ENCODE results near the gene ZNF500.

ZNF500 gene

DNA sequence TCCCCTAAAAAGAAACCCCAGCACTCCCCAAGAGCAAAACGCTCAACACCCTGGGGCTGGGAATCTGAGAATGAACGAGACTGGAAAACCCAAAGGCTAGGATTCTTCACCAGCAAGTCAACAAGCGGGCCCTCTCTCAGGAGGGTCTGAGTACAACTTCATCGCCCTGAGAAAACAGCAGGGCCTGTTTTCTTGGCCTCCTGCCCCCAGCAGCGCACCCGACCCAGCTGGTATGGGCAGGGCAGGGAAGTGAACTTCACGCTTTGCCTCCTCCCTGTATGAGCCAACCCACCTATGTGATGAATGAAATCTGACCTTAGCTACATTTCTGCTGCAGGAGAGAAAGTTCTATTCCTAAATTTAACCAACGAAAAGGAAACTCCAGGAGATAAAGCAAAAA, 62.5 kb downstream of the ZNF500 start:
- Histone ChIP-seq H3K4ac (ENCODE audit: low read depth, low read length) (no peak overlapping the region), H4K12ac (ENCODE audit: low read depth, low read length) (no peak overlapping the region), H3K4me1 (ENCODE audit: control insufficient read depth in 1 of 2, insufficient read depth in 2 of 2, low read length in 2 of 2) (no peaks in the 10 kb centered on the region), H2AFZ (ENCODE audit: insufficient read depth, low read length, poor library complexity) (no peak overlapping the region), H2BK5ac (ENCODE audit: low read depth, low read length, poor library complexity) (no peak overlapping the region), H3K9me3 (ENCODE audit: insufficient read depth, low read depth, low read length) (peaks cover 3% of the 10 kb centered on the region), H3K79me2 (ENCODE audit: control insufficient read depth, insufficient read depth, low read length, poor library complexity) (no peaks in the 10 kb centered on the region), H2BK120ac (ENCODE audit: insufficient read depth, low read length, poor library complexity) (no peak overlapping the region), H3K27me3 (ENCODE audit: insufficient read depth, low read length) (no peaks in the 10 kb centered on the region), H3K23ac (ENCODE audit: low read length) (no peak overlapping the region), H3K36me3 (ENCODE audit: control insufficient read depth in 1 of 2, insufficient read depth in 2 of 2, low read length in 2 of 2) (peaks cover 44 to 50% of the 10 kb centered on the region in 2 experiments), H3K18ac (ENCODE audit: low read length) (no peak overlapping the region), H4K8ac (ENCODE audit: low read depth, low read length) (no peak overlapping the region), H2BK12ac (ENCODE audit: low read length) (no peak overlapping the region), H2AK5ac (ENCODE audit: low read length) (no peak overlapping the region), H3K27ac (ENCODE audit: low read depth, low read length) (no peak overlapping the region), H3K14ac (ENCODE audit: low read length) (no peak overlapping the region), H3K4me3 (ENCODE audit: low read depth, low read length) (no peak overlapping the region), H3K79me1 (ENCODE audit: low read length) (no peaks in the 10 kb centered on the region), H3K9ac (ENCODE audit: low read length) (no peak overlapping the region), H3K4me2 (ENCODE audit: low read length) (no peak overlapping the region), H4K91ac (ENCODE audit: low read depth, low read length) (no peak overlapping the region)
- WGBS (ENCODE audit: extremely low coverage, insufficient coverage, insufficient read length) = no CpG with 5 or more reads among the region's 8 CpGs
- DNase-seq = no peak

DNA sequence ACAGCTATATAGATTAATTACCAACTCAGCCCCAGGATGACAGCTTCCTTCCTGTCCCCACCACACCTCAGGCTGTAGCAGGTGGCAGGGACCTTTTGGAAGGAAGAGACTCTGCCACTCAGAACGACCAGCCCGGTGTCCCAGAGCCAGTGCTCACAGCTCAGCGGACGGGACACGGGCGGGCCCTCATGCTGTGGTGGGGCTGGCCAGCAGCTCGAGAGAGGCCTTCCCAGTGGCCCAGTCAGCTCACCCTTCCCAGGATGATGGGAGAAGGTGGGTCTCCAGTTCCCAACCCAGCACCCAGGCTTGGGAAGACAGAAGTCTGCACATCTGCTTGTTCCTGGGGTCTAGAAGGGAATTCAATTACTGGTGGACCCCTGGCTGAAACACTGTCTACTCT, 63.1 kb downstream of the ZNF500 start:
- Histone ChIP-seq H3K27ac (ENCODE audit: low read depth, low read length) (no peak overlapping the region), H3K4ac (ENCODE audit: low read depth, low read length) (no peak overlapping the region), H3K79me2 (ENCODE audit: control insufficient read depth, insufficient read depth, low read length, poor library complexity) (no peaks in the 10 kb centered on the region), H2AK5ac (ENCODE audit: low read length) (no peak overlapping the region), H3K23ac (ENCODE audit: low read length) (no peak overlapping the region), H3K27me3 (ENCODE audit: insufficient read depth, low read length) (no peaks in the 10 kb centered on the region), H3K9me3 (ENCODE audit: insufficient read depth, low read depth, low read length) (peaks cover 3% of the 10 kb centered on the region), H4K91ac (ENCODE audit: low read depth, low read length) (no peak overlapping the region), H3K9ac (ENCODE audit: low read length) (no peak overlapping the region), H3K4me3 (ENCODE audit: low read depth, low read length) (no peak overlapping the region), H2AFZ (ENCODE audit: insufficient read depth, low read length, poor library complexity) (no peak overlapping the region), H3K4me2 (ENCODE audit: low read length) (no peak overlapping the region), H2BK12ac (ENCODE audit: low read length) (no peak overlapping the region), H3K36me3 (ENCODE audit: control insufficient read depth in 1 of 2, insufficient read depth in 2 of 2, low read length in 2 of 2) (peaks cover 49 to 54% of the 10 kb centered on the region in 2 experiments), H4K12ac (ENCODE audit: low read depth, low read length) (no peak overlapping the region), H3K14ac (ENCODE audit: low read length) (no peak overlapping the region), H2BK120ac (ENCODE audit: insufficient read depth, low read length, poor library complexity) (no peak overlapping the region), H3K79me1 (ENCODE audit: low read length) (no peaks in the 10 kb centered on the region), H2BK5ac (ENCODE audit: low read depth, low read length, poor library complexity) (no peak overlapping the region), H3K18ac (ENCODE audit: low read length) (no peak overlapping the region), H3K4me1 (ENCODE audit: control insufficient read depth in 1 of 2, insufficient read depth in 2 of 2, low read length in 2 of 2) (no peaks in the 10 kb centered on the region), H4K8ac (ENCODE audit: low read depth, low read length) (no peak overlapping the region)
- no CpG with 5 or more reads among the region's 7 CpGs for WGBS (ENCODE audit: extremely low coverage, insufficient coverage, insufficient read length)
- no peak for DNase-seq

DNA sequence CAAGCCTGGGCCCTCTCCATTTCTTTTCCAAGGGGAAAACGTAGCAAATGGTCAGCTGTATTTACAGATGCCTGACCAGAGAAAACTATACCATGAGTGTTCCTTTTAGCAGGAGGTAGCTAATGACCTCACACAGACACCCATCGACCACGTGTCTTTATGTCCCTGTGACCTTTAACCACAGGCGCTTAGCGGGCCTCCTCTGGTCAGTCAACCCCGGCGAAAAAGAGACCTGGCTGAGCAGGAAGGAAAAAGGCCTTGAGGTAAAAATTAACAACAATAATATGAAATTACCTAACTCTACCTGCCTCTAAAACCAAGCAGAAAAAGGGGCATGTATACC, 64.5 kb downstream of the ZNF500 start:
- H3K4me3 ChIP-seq (ENCODE audit: low read depth, low read length) = no peak overlapping the region
- no peak overlapping the region for H2BK120ac ChIP-seq (ENCODE audit: insufficient read depth, low read length, poor library complexity)
- no peak overlapping the region for H2BK5ac ChIP-seq (ENCODE audit: low read depth, low read length, poor library complexity)
- no peak overlapping the region for H3K9ac ChIP-seq (ENCODE audit: low read length)
- H3K36me3 ChIP-seq (ENCODE audit: control insufficient read depth in 1 of 2, insufficient read depth in 2 of 2, low read length in 2 of 2) = peaks cover 63 to 65% of the 10 kb centered on the region in 2 experiments
- no peak overlapping the region for H3K4me2 ChIP-seq (ENCODE audit: low read length)
- H3K79me2 ChIP-seq (ENCODE audit: control insufficient read depth, insufficient read depth, low read length, poor library complexity) = no peaks in the 10 kb centered on the region
- WGBS (ENCODE audit: extremely low coverage, insufficient coverage, insufficient read length) = no CpG with 5 or more reads among the region's 7 CpGs
- H3K14ac ChIP-seq (ENCODE audit: low read length) = no peak overlapping the region
- no peak overlapping the region for H4K91ac ChIP-seq (ENCODE audit: low read depth, low read length)
- H4K8ac ChIP-seq (ENCODE audit: low read depth, low read length) = no peak overlapping the region
- H3K9me3 ChIP-seq (ENCODE audit: insufficient read depth, low read depth, low read length) = peaks cover 3% of the 10 kb centered on the region
- no peak overlapping the region for H3K18ac ChIP-seq (ENCODE audit: low read length)
- no peak overlapping the region for H4K12ac ChIP-seq (ENCODE audit: low read depth, low read length)
- H3K4ac ChIP-seq (ENCODE audit: low read depth, low read length) = no peak overlapping the region
- no peaks in the 10 kb centered on the region for H3K79me1 ChIP-seq (ENCODE audit: low read length)
- no peaks in the 10 kb centered on the region for H3K27me3 ChIP-seq (ENCODE audit: insufficient read depth, low read length)
- no peak overlapping the region for H2AFZ ChIP-seq (ENCODE audit: insufficient read depth, low read length, poor library complexity)
- no peaks in the 10 kb centered on the region for H3K4me1 ChIP-seq (ENCODE audit: control insufficient read depth in 1 of 2, insufficient read depth in 2 of 2, low read length in 2 of 2)
- no peak overlapping the region for H2BK12ac ChIP-seq (ENCODE audit: low read length)
- no peak overlapping the region for H3K27ac ChIP-seq (ENCODE audit: low read depth, low read length)
- H3K23ac ChIP-seq (ENCODE audit: low read length) = no peak overlapping the region
- H2AK5ac ChIP-seq (ENCODE audit: low read length) = no peak overlapping the region
- DNase-seq = no peak

DNA sequence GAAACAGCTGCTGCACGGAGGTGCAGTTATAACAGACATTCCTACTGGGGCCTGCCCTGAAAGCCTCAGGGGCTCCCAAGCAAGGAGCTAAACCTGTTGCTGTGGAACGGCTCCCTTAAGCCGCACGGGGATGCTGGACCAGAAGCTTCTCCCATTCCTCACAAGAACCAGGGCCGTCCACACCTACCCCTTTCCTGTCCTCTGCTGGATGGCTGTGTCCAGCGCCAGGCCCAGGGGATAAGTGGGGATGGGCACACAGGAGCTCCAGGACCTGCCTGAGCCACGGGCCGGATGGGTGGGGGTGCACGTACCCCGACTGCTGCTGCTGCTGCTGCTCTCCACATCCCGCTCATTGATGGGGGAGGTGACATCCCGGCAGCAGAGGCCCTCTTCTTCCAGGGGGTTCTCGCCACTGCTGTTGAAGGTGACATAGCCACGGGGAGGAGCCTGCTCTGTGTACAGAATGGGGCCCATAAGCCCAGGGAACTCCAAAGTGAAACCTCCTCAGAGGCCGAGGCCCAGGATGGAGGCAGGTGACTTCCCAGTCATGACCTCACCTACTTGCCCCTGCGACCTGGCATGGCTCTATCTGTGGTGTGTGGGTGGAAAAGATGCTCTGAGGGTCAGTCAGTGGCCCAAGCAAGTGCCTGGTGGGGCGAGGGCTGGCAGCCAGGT, 65.0 kb downstream of the ZNF500 start:
- Histone ChIP-seq H3K23ac (ENCODE audit: low read length) (no peak overlapping the region), H2BK5ac (ENCODE audit: low read depth, low read length, poor library complexity) (no peak overlapping the region), H3K4me3 (ENCODE audit: low read depth, low read length) (no peak overlapping the region), H2BK12ac (ENCODE audit: low read length) (no peak overlapping the region), H4K12ac (ENCODE audit: low read depth, low read length) (no peak overlapping the region), H3K14ac (ENCODE audit: low read length) (no peak overlapping the region), H2AFZ (ENCODE audit: insufficient read depth, low read length, poor library complexity) (no peak overlapping the region), H3K79me2 (ENCODE audit: control insufficient read depth, insufficient read depth, low read length, poor library complexity) (no peaks in the 10 kb centered on the region), H3K4ac (ENCODE audit: low read depth, low read length) (no peak overlapping the region), H3K9me3 (ENCODE audit: insufficient read depth, low read depth, low read length) (peaks cover 3% of the 10 kb centered on the region), H3K9ac (ENCODE audit: low read length) (no peak overlapping the region), H3K4me2 (ENCODE audit: low read length) (no peak overlapping the region), H3K27ac (ENCODE audit: low read depth, low read length) (no peak overlapping the region), H2BK120ac (ENCODE audit: insufficient read depth, low read length, poor library complexity) (no peak overlapping the region), H4K8ac (ENCODE audit: low read depth, low read length) (no peak overlapping the region), H3K18ac (ENCODE audit: low read length) (no peak overlapping the region), H3K27me3 (ENCODE audit: insufficient read depth, low read length) (no peaks in the 10 kb centered on the region), H3K79me1 (ENCODE audit: low read length) (no peaks in the 10 kb centered on the region), H3K36me3 (ENCODE audit: control insufficient read depth in 1 of 2, insufficient read depth in 2 of 2, low read length in 2 of 2) (peaks cover 67 to 68% of the 10 kb centered on the region in 2 experiments), H2AK5ac (ENCODE audit: low read length) (no peak overlapping the region), H4K91ac (ENCODE audit: low read depth, low read length) (no peak overlapping the region), H3K4me1 (ENCODE audit: control insufficient read depth in 1 of 2, insufficient read depth in 2 of 2, low read length in 2 of 2) (no peaks in the 10 kb centered on the region)
- no peak for DNase-seq
- WGBS (ENCODE audit: extremely low coverage, insufficient coverage, insufficient read length) = no CpG with 5 or more reads among the region's 17 CpGs

Data from trophoblast cell (in vitro differentiated cells and primary cell).